ENCODE data around the gene PLCD3. TPM values are rescaled to one million over a fixed set of nuclear protein-coding genes. Genes with fewer than 3 reads are reported as not detected.

PLCD3 gene
- total and polyA plus RNA-seq, 2 of the 8 experiments (the other 6 are each of a cell fraction or from before 2014, with no cell fraction given): 26.5 to 48.1 TPM

GRCh38 chr17:45172541-45173286 is 40.4 kb upstream of the PLCD3 start:
- CTCF ChIA-PET (ENCODE audit: partially characterized antibody): interaction anchor here (0.6 to 10.0 kb wide), 15 partner anchors 10 to 228 kb away, joined by 3 to 103 read pairs (median 6); partner anchors contain the start of genes ACBD4, HEXIM1 and HEXIM2
- WGBS, 2 experiments (ENCODE audit: extremely low coverage in 1 of 2, insufficient coverage in 1 of 2, insufficient read length in 1 of 2, insufficient replicate concordance in 2 of 2, low coverage in 1 of 2, low lambda C conversion rate in 2 of 2, missing lambda C conversion rate in 1 of 2): 54% methylated on average over 9 of the region's 10 CpGs; no CpG with 5 or more reads in 1 of the 2 experiments
- DNase-seq (ENCODE audit: low read depth in 1 of 2, low spot score in 2 of 2): peak in 1 of 2 experiments; percentile 70
- Histone ChIP-seq H3K79me2 (ENCODE audit: control insufficient read depth in 1 of 2, insufficient read depth in 2 of 2, low read length in 2 of 2) (no peaks in the 10 kb centered on the region), H3K23ac (ENCODE audit: insufficient read length) (no peak overlapping the region), H4K5ac (ENCODE audit: insufficient read length, low read depth, low read length) (no peak overlapping the region), H4K91ac (replicated peaks; ENCODE audit: insufficient read length, low read length) (peak overlapping the region; percentile 92), H3K4me3 (ENCODE audit: extremely low read depth in 1 of 4, insufficient read depth in 2 of 4, low read depth in 3 of 4, low read length in 4 of 4) (peak overlapping the region in 1 of 4 experiments; percentile 28; a peak in 2 of 8 replicates), H2BK5ac (ENCODE audit: low read depth, low read length) (peak overlapping the region; percentile 98), H2BK120ac (replicated peaks; ENCODE audit: low read depth, low read length) (peak overlapping the region; percentile 77), H2BK12ac (ENCODE audit: low read depth, low read length) (peak overlapping the region; percentile 97; the same call in 1 of the 2 replicates), H2BK20ac (ENCODE audit: low read length) (peak overlapping the region; percentile 9; the same call in 1 of the 2 replicates), H3K27ac (ENCODE audit: low read depth, low read length) (peak overlapping the region; percentile 64), H4K20me1 (replicated peaks in 1 of 2; ENCODE audit: control insufficient read depth in 1 of 2, insufficient read depth in 2 of 2, low read length in 2 of 2) (no peaks in the 10 kb centered on the region), H3K79me1 (ENCODE audit: low read depth, low read length) (no peaks in the 10 kb centered on the region), H2AFZ (ENCODE audit: low read length) (no peak overlapping the region), H3K56ac (replicated peaks; ENCODE audit: insufficient read length, low read depth, low read length) (no peak overlapping the region), H3K27me3 (replicated peaks in 1 of 4; ENCODE audit: control insufficient read depth in 3 of 4, extremely low read depth in 1 of 4, insufficient read depth in 3 of 4, low read length in 3 of 4) (no peaks in the 10 kb centered on the region), H3K4me1 (replicated peaks in 1 of 4; ENCODE audit: control insufficient read depth in 3 of 4, insufficient read depth in 4 of 4, low read length in 3 of 4) (peaks cover 5 to 29% (median 26%) of the 10 kb centered on the region in 4 experiments), H3K36me3 (ENCODE audit: control insufficient read depth in 2 of 4, insufficient read depth in 4 of 4, low read length in 3 of 4) (peaks cover 0 to 4% (median 2%) of the 10 kb centered on the region in 4 experiments; a peak in 1 of 8 replicates), H3K9me3 (ENCODE audit: insufficient read depth in 2 of 2, low read depth in 1 of 2, low read length in 1 of 2) (no peaks in the 10 kb centered on the region), H3K14ac (ENCODE audit: insufficient read length) (no peak overlapping the region), H4K8ac (ENCODE audit: extremely low read depth, insufficient read depth, low read length) (no peak overlapping the region), H3K18ac (ENCODE audit: extremely low read depth, low read length) (peak overlapping the region; percentile 96), H2AK5ac (ENCODE audit: low read depth, low read length) (0 out of 2 replicates have a peak overlapping the region, but pooled peaks have one; percentile 92), H2BK15ac (ENCODE audit: low read length) (peak overlapping the region; percentile 40; the same call in 1 of the 2 replicates), H3K23me2 (ENCODE audit: low read depth, low read length) (no peaks in the 10 kb centered on the region; the same call in 1 of the 2 replicates), H3K4ac (replicated peaks; ENCODE audit: insufficient read length, low read depth, low read length) (no peak overlapping the region), H3K9ac (replicated peaks in 1 of 4; ENCODE audit: extremely low read depth in 1 of 4, low read depth in 3 of 4, low read length in 3 of 4) (peak overlapping the region in 1 of 4 experiments; percentile 34; a peak in 1 of 7 replicates), H3K4me2 (ENCODE audit: insufficient read depth in 1 of 2, low read depth in 2 of 2, low read length in 2 of 2) (peak overlapping the region; percentile 12 to 58)
- POLR2A ChIA-PET (ENCODE audit: partially characterized antibody): interaction anchor here (0.8 to 26.8 kb wide), 10 partner anchors 8 to 278 kb away, joined by 3 to 1076 read pairs (median 9); partner anchors contain the start of genes HEXIM1, HEXIM2 and NMT1
- peak; percentile 32 for FAIRE-seq
- TF ChIP-seq ASH2L (IDR thresholded peaks at IDR 0.05; ENCODE audit: low read length) (peak; percentile 58), NANOG (IDR thresholded peaks at IDR 0.05; ENCODE audit: insufficient read depth, low read depth, low read length, poor library complexity, severe bottlenecking) (no peak), BCL11A (IDR thresholded peaks at IDR 0.05; ENCODE audit: low read depth in 2 of 2, low read length in 2 of 2) (no peak), MAX (IDR thresholded peaks at IDR 0.05) (0 out of 2 replicates have a peak, but pooled peaks have one; percentile 21), HDAC2 (IDR thresholded peaks at IDR 0.05; ENCODE audit: borderline replicate concordance in 1 of 2, low read depth in 2 of 2, low read length in 2 of 2) (no peak), TCF12 (IDR thresholded peaks at IDR 0.05; ENCODE audit: low read depth, low read length) (no peak), JUN (IDR thresholded peaks at IDR 0.05; ENCODE audit: low read depth, low read length) (no peak), RAD21 (IDR thresholded peaks at IDR 0.05 in 1 of 2, conservative IDR thresholded peaks at IDR 0.05 in 1 of 2; ENCODE audit: low read depth in 2 of 2, low read length in 2 of 2) (no peak), EGR1 (IDR thresholded peaks at IDR 0.05; ENCODE audit: borderline replicate concordance, low read depth, low read length) (no peak), SIX5 (IDR thresholded peaks at IDR 0.05; ENCODE audit: low read depth, low read length) (no peak)
